ENCODE data around the gene ZNF267.

DNA sequence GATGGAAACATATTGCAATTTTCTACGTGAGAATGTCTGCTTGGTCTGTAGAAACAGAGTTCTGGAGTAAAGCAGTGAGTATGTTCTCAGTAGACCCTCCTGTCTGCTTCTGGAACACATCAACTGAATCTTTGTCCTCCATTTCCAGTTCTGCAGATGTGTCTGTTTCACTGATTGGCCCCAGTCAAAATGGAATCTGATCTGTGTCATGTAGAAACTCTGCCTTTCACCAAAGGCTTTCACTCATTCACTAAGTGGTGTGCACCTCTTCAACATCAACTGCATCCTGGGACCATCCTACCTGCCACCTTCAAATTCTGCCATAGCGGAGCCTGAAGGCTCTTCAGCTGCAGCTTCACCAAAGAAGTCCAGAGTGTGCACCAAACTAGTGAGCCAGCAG lies 2.8 kb upstream of the ZNF267 start:
- TF ChIP-seq YY2 (tag by site-specific recombination; IDR thresholded peaks at IDR 0.05) (no peak), ZBTB8A (tag by site-specific recombination; IDR thresholded peaks at IDR 0.05) (no peak)
